ENCODE data around the gene TAAR5. TPM values are rescaled to one million over a fixed set of nuclear protein-coding genes. Genes with fewer than 3 reads are reported as not detected.
"Not testable (repeated sequence)": the region's sequence is repeated elsewhere in the genome, so short reads cannot be mapped to it uniquely, and the experiment has no call there.

TAAR5 gene
- total and polyA plus RNA-seq, 10 of the 15 experiments (the other 5 are each of a cell fraction or from before 2014, with no cell fraction given): not detected

DNA sequence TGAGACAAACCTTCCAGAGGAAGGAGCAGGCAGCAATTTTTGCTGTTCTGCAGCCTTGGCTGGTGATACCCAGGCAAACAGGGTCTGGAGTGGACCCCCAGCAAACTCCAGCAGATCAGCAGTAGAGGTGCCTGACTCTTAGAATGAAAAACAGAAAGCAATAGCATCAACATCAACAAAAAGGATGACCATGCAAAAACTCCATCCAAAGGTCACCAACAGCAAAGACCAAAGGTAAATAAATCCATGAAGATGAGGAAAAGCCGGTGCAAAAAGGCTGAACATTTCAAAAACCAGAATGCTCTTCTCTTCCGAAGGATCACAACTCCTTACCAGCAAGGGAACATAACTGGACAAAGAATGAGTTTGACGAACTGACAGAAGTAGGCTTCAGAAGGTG is 46.4 kb upstream of the TAAR5 start:
- H2AFZ ChIP-seq (ENCODE audit: control insufficient read depth, low read depth, low read length); H3K4me2 ChIP-seq (ENCODE audit: control insufficient read depth, insufficient read depth); ATAC-seq; FAIRE-seq; DNase-seq (ENCODE audit: low read depth, low spot score); intact Hi-C loops (cut with micrococcal nuclease; ENCODE audit: unreplicated experiment); H3K9ac ChIP-seq (ENCODE audit: control insufficient read depth, insufficient read depth, low read length); H3K27ac ChIP-seq (ENCODE audit: control insufficient read depth, insufficient read depth); H3K36me3 ChIP-seq (ENCODE audit: control insufficient read depth in 2 of 2, insufficient read depth in 2 of 2, low read length in 1 of 2); H4K20me1 ChIP-seq (ENCODE audit: control insufficient read depth, insufficient read depth); in situ Hi-C loops (cut with MboI); RAD21 ChIA-PET (ENCODE audit: unreplicated experiment); H3K79me2 ChIP-seq (ENCODE audit: control insufficient read depth, insufficient read depth, low read length); H3K9me3 ChIP-seq (replicated peaks; ENCODE audit: control insufficient read depth, insufficient read depth, low read length); SMC1A ChIA-PET (ENCODE audit: uncharacterized antibody, unreplicated experiment); POLR2A ChIA-PET; H3K4me3 ChIP-seq; H3K4me1 ChIP-seq (ENCODE audit: control insufficient read depth, insufficient read depth, low read length); H3K27me3 ChIP-seq (replicated peaks in 1 of 2; ENCODE audit: control insufficient read depth in 2 of 2, insufficient read depth in 2 of 2, low read length in 1 of 2); BruUV-seq (replicated peaks): not testable (repeated sequence)
- CTCF ChIA-PET: interaction anchor here (0.6 to 1.7 kb wide), 2 partner anchors 11 to 356 kb away, joined by 3 to 4 read pairs; no protein-coding TSS in a partner anchor
- WGBS (ENCODE audit: insufficient coverage, insufficient replicate concordance, low lambda C conversion rate, missing lambda C conversion rate): 31% methylated on average over 3 of the region's 3 CpGs

DNA sequence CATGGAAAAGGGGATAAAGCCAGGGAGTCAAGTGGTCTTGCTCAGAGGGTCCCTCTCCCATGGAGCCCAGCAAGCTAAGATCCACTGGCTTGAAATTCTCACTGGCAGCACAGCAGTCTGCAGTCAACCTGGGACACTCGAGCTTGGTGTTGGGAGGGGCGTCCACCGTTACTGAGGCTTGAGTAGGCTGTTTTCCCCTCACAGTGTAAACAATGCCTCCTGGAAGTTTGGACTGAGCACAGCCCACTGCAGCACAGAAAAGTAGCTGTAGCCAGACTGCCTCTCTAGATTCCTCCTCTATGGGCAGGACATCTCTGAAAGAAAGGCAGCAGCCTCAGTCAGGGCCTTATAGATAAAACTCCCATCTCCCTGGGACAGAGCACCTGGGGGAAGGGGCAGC is 45.7 kb upstream of the TAAR5 start:
- ChIA-PET SMC1A (ENCODE audit: uncharacterized antibody, unreplicated experiment) (interaction anchor here (1.0 kb wide), 1 partner anchor 33 kb away, joined by 3 read pairs; no protein-coding TSS in a partner anchor), CTCF (interaction anchor here (0.6 to 1.7 kb wide), 2 partner anchors 12 to 355 kb away, joined by 3 to 4 read pairs; no protein-coding TSS in a partner anchor)
- H3K4me2 ChIP-seq (ENCODE audit: control insufficient read depth, insufficient read depth); H3K4me1 ChIP-seq (ENCODE audit: control insufficient read depth, insufficient read depth, low read length); intact Hi-C loops (cut with micrococcal nuclease; ENCODE audit: unreplicated experiment); H2AFZ ChIP-seq (ENCODE audit: control insufficient read depth, low read depth, low read length); H3K27ac ChIP-seq (ENCODE audit: control insufficient read depth, insufficient read depth); H3K4me3 ChIP-seq; BruUV-seq (replicated peaks); ATAC-seq; H4K20me1 ChIP-seq (ENCODE audit: control insufficient read depth, insufficient read depth); DNase-seq (ENCODE audit: low read depth, low spot score); H3K27me3 ChIP-seq (replicated peaks in 1 of 2; ENCODE audit: control insufficient read depth in 2 of 2, insufficient read depth in 2 of 2, low read length in 1 of 2); H3K36me3 ChIP-seq (ENCODE audit: control insufficient read depth in 2 of 2, insufficient read depth in 2 of 2, low read length in 1 of 2); in situ Hi-C loops (cut with MboI); POLR2A ChIA-PET; H3K9me3 ChIP-seq (replicated peaks; ENCODE audit: control insufficient read depth, insufficient read depth, low read length); H3K9ac ChIP-seq (ENCODE audit: control insufficient read depth, insufficient read depth, low read length); H3K79me2 ChIP-seq (ENCODE audit: control insufficient read depth, insufficient read depth, low read length); FAIRE-seq; RAD21 ChIA-PET (ENCODE audit: unreplicated experiment): not testable (repeated sequence)
- 42% methylated on average over 3 of the region's 3 CpGs for WGBS (ENCODE audit: insufficient coverage, insufficient replicate concordance, low lambda C conversion rate, missing lambda C conversion rate)

Measured in GM12878 (cell line).